IMR-90 (cell line): ENCODE data around the gene ADCY5. TPM values are rescaled to one million over a fixed set of nuclear protein-coding genes. Genes with fewer than 3 reads are reported as not detected.

Source experiments
- ATAC-seq: fragments of 200-7000 bp; cut with Tn5 transposase; 2 replicates; pipeline ENCODE4 v1.9.1; 2020; ENCODE audit warnings: low read depth, mild to moderate bottlenecking, moderate library complexity
- BruUV-seq: library from RNA; stranded (reverse); fragments of 400-500 nt; replicated peaks from 2 replicates; lab custom pipeline; 2021; lab: Mats Ljungman, UMichigan
- CTCF ChIA-PET: fragments of 300-600 bp; formaldehyde crosslinking; extraction: SDS; loops from one replicate; lab custom pipeline; 2021; ENCODE audit warnings: antibody characterized with exemption; lab: Yijun Ruan, JAX
- POLR2A ChIA-PET: fragments of 300-600 bp; sonication (Branson Sonifier 250); formaldehyde crosslinking; loops from one replicate; lab custom pipeline; 2022; ENCODE audit warnings: antibody characterized with exemption; ENCODE audit not compliant: unreplicated experiment; lab: Charles Lee
- DNase-seq: peaks from one replicate; pipeline ENCODE4 v3.0.0; 2013
- H2AFZ ChIP-seq: replicated peaks from 2 replicates; pipeline ENCODE3; 2013; ENCODE audit warnings: low read length, mild to moderate bottlenecking; ENCODE audit not compliant: poor library complexity
- H2AK5ac ChIP-seq: 2 replicates; pipeline ENCODE4 v1.6.1; 2013; ENCODE audit warnings: low read depth, low read length, inconsistent platforms
- H2AK9ac ChIP-seq: replicated peaks from 2 replicates; pipeline ENCODE3; 2013; ENCODE audit warnings: mild to moderate bottlenecking, low read depth, low read length, moderate library complexity; ENCODE audit not compliant: poor library complexity
- H2BK120ac ChIP-seq: 2 replicates; pipeline ENCODE4 v1.6.1; 2013; ENCODE audit warnings: low read depth, low read length, inconsistent platforms
- H2BK15ac ChIP-seq: 3 replicates; pipeline ENCODE4 v1.6.1; 2013; ENCODE audit warnings: low read depth, low read length, inconsistent platforms
- H2BK20ac ChIP-seq: 2 replicates; pipeline ENCODE4 v1.6.1; 2013; ENCODE audit warnings: low read depth, mild to moderate bottlenecking, inconsistent platforms, low read length, moderate library complexity
- H2BK5ac ChIP-seq: 2 replicates; pipeline ENCODE4 v1.6.1; 2013; ENCODE audit warnings: mild to moderate bottlenecking, low read depth, low read length, inconsistent platforms; ENCODE audit not compliant: poor library complexity, severe bottlenecking
- H3K14ac ChIP-seq: replicated peaks from 2 replicates; pipeline ENCODE4 v1.6.1; 2013; ENCODE audit warnings: low read depth, low read length, inconsistent platforms
- H3K18ac ChIP-seq: 2 replicates; pipeline ENCODE4 v1.6.1; 2013; ENCODE audit warnings: low read depth, low read length, control low read depth
- H3K23ac ChIP-seq: 2 replicates; pipeline ENCODE4 v1.6.1; 2013; ENCODE audit warnings: low read depth, low read length, inconsistent platforms
- H3K27ac ChIP-seq: 2 replicates; pipeline ENCODE4 v1.5.1; 2013; ENCODE audit warnings: mild to moderate bottlenecking, control low read depth, low read length; ENCODE audit not compliant: insufficient read depth
- H3K27me3 ChIP-seq: 2 replicates; pipeline ENCODE4 v1.6.1; 2013; ENCODE audit warnings: low read length; ENCODE audit not compliant: control insufficient read depth, insufficient read depth
- H3K36me3 ChIP-seq: 2 replicates; pipeline ENCODE4 v1.6.1; 2013; ENCODE audit warnings: low read length, mixed read lengths; ENCODE audit not compliant: control insufficient read depth, insufficient read depth
- H3K4ac ChIP-seq: 2 replicates; pipeline ENCODE4 v1.6.1; 2013; ENCODE audit warnings: low read depth, low read length, inconsistent platforms
- H3K4me1 ChIP-seq: 2 replicates; pipeline ENCODE4 v1.6.1; 2013; ENCODE audit warnings: low read length, mixed read lengths; ENCODE audit not compliant: control insufficient read depth, insufficient read depth
- H3K4me2 ChIP-seq: 2 replicates; pipeline ENCODE4 v1.6.1; 2013; ENCODE audit warnings: low read depth, mild to moderate bottlenecking, control low read depth, low read length, moderate library complexity
- H3K4me3 ChIP-seq: 2 replicates; pipeline ENCODE4 v1.5.1; 2013; ENCODE audit warnings: low read depth, mild to moderate bottlenecking, control low read depth, low read length, moderate library complexity; ENCODE audit not compliant: insufficient read depth
- H3K56ac ChIP-seq: 2 replicates; pipeline ENCODE4 v1.6.1; 2013; ENCODE audit warnings: low read length, inconsistent platforms; ENCODE audit not compliant: insufficient read depth; ENCODE audit errors: extremely low read depth
- H3K79me1 ChIP-seq, 2 experiments: 2 replicates each; pipeline ENCODE4 v1.6.1; 2013; ENCODE audit warnings: low read length in 2 of 2, inconsistent platforms in 1 of 2, low read depth in 1 of 2
- H3K9ac ChIP-seq: 2 replicates; pipeline ENCODE4 v1.6.1; 2013; ENCODE audit warnings: low read depth, low read length, control low read depth
- H3K9me1 ChIP-seq: 2 replicates; pipeline ENCODE4 v1.6.1; 2013; ENCODE audit warnings: low read length, inconsistent platforms; ENCODE audit not compliant: insufficient read depth
- H3K9me3 ChIP-seq: 2 replicates; pipeline ENCODE4 v1.6.1; 2013; ENCODE audit warnings: low read length; ENCODE audit not compliant: control insufficient read depth, insufficient read depth
- H4K20me1 ChIP-seq: 2 replicates; pipeline ENCODE4 v1.6.1; 2013; ENCODE audit warnings: low read length, inconsistent platforms; ENCODE audit not compliant: insufficient read depth
- H4K5ac ChIP-seq: 2 replicates; pipeline ENCODE4 v1.6.1; 2013; ENCODE audit warnings: mild to moderate bottlenecking, low read depth, low read length, control low read depth
- H4K8ac ChIP-seq, 2 experiments: 2 replicates each; pipeline ENCODE4 v1.6.1; 2013; ENCODE audit warnings: low read depth in 2 of 2, low read length in 2 of 2, control low read depth in 1 of 2, inconsistent platforms in 1 of 2
- H4K91ac ChIP-seq: 2 replicates; pipeline ENCODE4 v1.6.1; 2013; ENCODE audit warnings: low read depth, low read length, inconsistent platforms; ENCODE audit not compliant: insufficient read depth
- BHLHE40 ChIP-seq: fragments of 150-350 bp; IDR thresholded peaks from 2 replicates; pipeline ENCODE4 v1.6.1; 2016; ENCODE audit warnings: mild to moderate bottlenecking, low read depth, low read length
- CEBPB ChIP-seq: IDR thresholded peaks from 2 replicates; pipeline ENCODE4 v1.6.1; 2012; ENCODE audit warnings: low read depth, low read length, improper control_type of control experiment
- CTCF ChIP-seq: conservative IDR thresholded peaks from 2 replicates; pipeline ENCODE4 v1.5.1; 2012; ENCODE audit warnings: mild to moderate bottlenecking, low read depth, low read length, improper control_type of control experiment
- FOS ChIP-seq: fragments of 150-350 bp; IDR thresholded peaks from 2 replicates; pipeline ENCODE4 v1.6.1; 2016; ENCODE audit warnings: low read depth, low read length
- MXI1 ChIP-seq: IDR thresholded peaks from 2 replicates; pipeline ENCODE4 v1.6.1; 2012; ENCODE audit warnings: low read depth, mild to moderate bottlenecking, low read length, moderate library complexity, borderline replicate concordance
- NFE2L2 ChIP-seq: fragments of 150-350 bp; IDR thresholded peaks from 2 replicates; pipeline ENCODE4 v1.6.1; 2016; ENCODE audit warnings: low read depth, mild to moderate bottlenecking, low read length
- WGBS, 2 experiments: methylation state at CpG; one replicate each; pipeline versions ENCODE4 v1.1.5 to v1.1.7; 2013; ENCODE audit warnings: missing lambda C conversion rate in 2 of 2; ENCODE audit not compliant: insufficient read length in 1 of 2; ENCODE audit errors: extremely low coverage in 2 of 2; 5-methylcytosine and 5-hydroxymethylcytosine counted together
- dilution Hi-C: fragments of 300-500 bp; cut with HindIII; formaldehyde crosslinking; loops from one replicate; pipeline ENCODE4 v1.14.3; 2018; ENCODE audit warnings: low sequenced_read_pairs; ENCODE audit not compliant: unreplicated experiment
- in situ Hi-C: fragments of 300-500 bp; cut with MboI; formaldehyde crosslinking; loops from 3 replicates; pipeline ENCODE4 v1.14.3; 2019; ENCODE audit warnings: low sequenced_read_pairs, inconsistent platforms, mixed read lengths
- intact Hi-C: fragments of 100-400 bp; cut with micrococcal nuclease; formaldehyde crosslinking; loops from 2 replicates; pipeline ENCODE4 v1.10.0; 2022
- polyA plus RNA-seq, 3 experiments: library from polyadenylated mRNA; depleted of rRNA; stranded (reverse); fragments of >200 nt; gene quantifications; 2 replicates each; pipeline ENCODE4 v1.2.3, GENCODE V29; 2012; ENCODE audit warnings: low replicate concordance in 1 of 3
- total RNA-seq: library from RNA; depleted of rRNA; stranded (reverse); fragments of >200 nt; gene quantifications from 2 replicates; pipeline ENCODE4 v1.2.3, GENCODE V29; 2012

ADCY5 gene
- total and polyA plus RNA-seq, 2 of the 4 experiments (the other 2 are of a cell fraction) = 0.14 to 0.18 TPM

- Histone ChIP-seq H3K4me3 (no peak overlapping the region), H3K4me1 (no peaks in the 10 kb centered on the region), H3K14ac (no peak overlapping the region), H3K9me3 (no peaks in the 10 kb centered on the region), H2AFZ (no peak overlapping the region), H3K18ac (no peak overlapping the region), H3K4me2 (no peak overlapping the region), H3K27me3 (no peaks in the 10 kb centered on the region), H2BK5ac (no peak overlapping the region), H4K91ac (no peak overlapping the region), H3K56ac (no peak overlapping the region), H4K5ac (no peak overlapping the region), H4K8ac (no peak overlapping the region), H2AK9ac (no peak overlapping the region), H2AK5ac (no peak overlapping the region), H2BK120ac (no peak overlapping the region), H2BK15ac (no peak overlapping the region), H3K36me3 (no peaks in the 10 kb centered on the region), H3K79me1 (no peaks in the 10 kb centered on the region), H3K4ac (no peak overlapping the region), H2BK20ac (no peak overlapping the region), H3K27ac (no peak overlapping the region), H3K9ac (no peak overlapping the region), H4K20me1 (no peaks in the 10 kb centered on the region), H3K9me1 (0 out of 2 replicates have a peak, but pooled peaks cover 5% of the 10 kb centered on the region), H3K23ac (no peak overlapping the region)
- WGBS, 2 experiments = 60% methylated on average over 2 of the region's 8 CpGs; no CpG with 5 or more reads in 1 of the 2 experiments
- no TSS peak for BruUV-seq
- POLR2A ChIA-PET = no interaction called here
- dilution Hi-C loops = no loop called here
- TF ChIP-seq BHLHE40 = no peak
- TF ChIP-seq CTCF = no peak
- TF ChIP-seq NFE2L2 = no peak
- TF ChIP-seq FOS = no peak
- no peak for TF ChIP-seq MXI1
- TF ChIP-seq CEBPB = no peak
- DNase-seq = no peak
- CTCF ChIA-PET = no interaction called here
- intact Hi-C loops = no loop called here
- in situ Hi-C loops = no loop called here
- no peak for ATAC-seq
Observed at GRCh38 chr3:123282461-123282860, 166.4 kb downstream of the ADCY5 start.
